Measurements from ENCODE around the gene CKB.
"Not testable (repeated sequence)": the region's sequence is repeated elsewhere in the genome, so short reads cannot be mapped to it uniquely, and the experiment has no call there.

Gene CKB

GRCh38 chr14:103526247-103526913, 3.8 kb upstream of the CKB start:
- no peak for DNase-seq (ENCODE audit: low read depth in 2 of 2)

GRCh38 chr14:103525430-103526246, 3.0 kb upstream of the CKB start:
- DNase-seq (ENCODE audit: low read depth in 2 of 2) = not testable (repeated sequence)

GRCh38 chr14:103524002-103524935, 1.6 kb upstream of the CKB start:
- no peak for DNase-seq (ENCODE audit: low read depth in 2 of 2)

- no peak for DNase-seq (ENCODE audit: low read depth in 2 of 2)
These were observed 935 bp upstream of the CKB start for GRCh38 chr14:103523575-103523954.

GRCh38 chr14:103521951-103522563, 573 bp downstream of the CKB start:
- DNase-seq (ENCODE audit: low read depth in 2 of 2) = no peak

GRCh38 chr14:103521438-103521950, 1.1 kb downstream of the CKB start:
- no peak for DNase-seq (ENCODE audit: low read depth in 2 of 2)

- peak in 1 of 2 donors; percentile 33 for DNase-seq (ENCODE audit: low read depth in 2 of 2)
These were observed 1.8 kb downstream of the CKB start for GRCh38 chr14:103520657-103521437.

- no peak for DNase-seq (ENCODE audit: low read depth in 2 of 2)
These were observed 2.4 kb downstream of the CKB start for GRCh38 chr14:103520269-103520656.

GRCh38 chr14:103519837-103520212, 2.8 kb downstream of the CKB start:
- DNase-seq (ENCODE audit: low read depth in 2 of 2) = no peak

GRCh38 chr14:103519043-103519836, 3.4 kb downstream of the CKB start:
- no peak for DNase-seq (ENCODE audit: low read depth in 2 of 2)

GRCh38 chr14:103518422-103519042, 4.1 kb downstream of the CKB start:
- DNase-seq (ENCODE audit: low read depth in 2 of 2) = peak in 1 of 2 donors; percentile 45

GRCh38 chr14:103517721-103518421, 4.8 kb downstream of the CKB start:
- no peak for DNase-seq (ENCODE audit: low read depth in 2 of 2)

GRCh38 chr14:103517174-103517566, 5.5 kb downstream of the CKB start:
- no peak for DNase-seq (ENCODE audit: low read depth in 2 of 2)

GRCh38 chr14:103516426-103517173, 6.0 kb downstream of the CKB start:
- DNase-seq (ENCODE audit: low read depth in 2 of 2) = no peak

GRCh38 chr14:103514596-103515421, 7.8 kb downstream of the CKB start:
- DNase-seq (ENCODE audit: low read depth in 2 of 2) = no peak

- no peak for DNase-seq (ENCODE audit: low read depth in 2 of 2)
These were observed 9.7 kb downstream of the CKB start for GRCh38 chr14:103512701-103513611.

Data from stimulated activated CD4-positive, alpha-beta T cell treated with anti-CD3 and anti-CD28 coated beads, Interleukin-1b, Interleukin-23, amount 100 ng/mL, for 1 hour (primary cell).